Measurements from ENCODE around the gene OXCT1. TPM values are rescaled to one million over a fixed set of nuclear protein-coding genes. Genes with fewer than 3 reads are reported as not detected.
"Not testable (repeated sequence)": the region's sequence is repeated elsewhere in the genome, so short reads cannot be mapped to it uniquely, and the experiment has no call there.

The OXCT1 gene
- total RNA-seq, 2 experiments from 2014 or later: 125 to 131 TPM

- ChIA-PET POLR2A (no interaction called here), CTCF (no interaction called here)
These were observed 122.9 kb downstream of the OXCT1 start for GRCh38 chr5:41747301-41747700.

GRCh38 chr5:41742608-41743007, 127.6 kb downstream of the OXCT1 start:
- CTCF ChIA-PET, POLR2A ChIA-PET: not testable (repeated sequence)

- POLR2A ChIA-PET: no interaction called here
- CTCF ChIA-PET: no interaction called here
These were observed 131.4 kb downstream of the OXCT1 start for GRCh38 chr5:41738710-41739354.

GRCh38 chr5:41736641-41737040, 133.6 kb downstream of the OXCT1 start:
- ChIA-PET POLR2A (no interaction called here), CTCF (no interaction called here)

- POLR2A ChIA-PET: no interaction called here
- CTCF ChIA-PET: no interaction called here
These were observed 135.0 kb downstream of the OXCT1 start for GRCh38 chr5:41735213-41735612.

GRCh38 chr5:41729381-41729780, 140.8 kb downstream of the OXCT1 start:
- CTCF ChIA-PET, POLR2A ChIA-PET: not testable (repeated sequence)

GRCh38 chr5:41728281-41728680, 141.9 kb downstream of the OXCT1 start:
- ChIA-PET CTCF (no interaction called here), POLR2A (no interaction called here)

GRCh38 chr5:41722359-41722950, 147.8 kb downstream of the OXCT1 start:
- CTCF ChIA-PET: no interaction called here
- POLR2A ChIA-PET: no interaction called here

- ChIA-PET CTCF (no interaction called here), POLR2A (no interaction called here)
These were observed 148.7 kb downstream of the OXCT1 start for GRCh38 chr5:41721516-41721915.

GRCh38 chr5:41716382-41716781, 153.8 kb downstream of the OXCT1 start:
- ChIA-PET CTCF (no interaction called here), POLR2A (no interaction called here)

GRCh38 chr5:41714446-41714845, 155.8 kb downstream of the OXCT1 start:
- POLR2A ChIA-PET, CTCF ChIA-PET: not testable (repeated sequence)

GRCh38 chr5:41708604-41708940, 161.7 kb downstream of the OXCT1 start:
- ChIA-PET CTCF (no interaction called here), POLR2A (no interaction called here)

- ChIA-PET POLR2A (no interaction called here), CTCF (no interaction called here)
These were observed 162.2 kb downstream of the OXCT1 start for GRCh38 chr5:41707853-41708603.

- ChIA-PET CTCF (no interaction called here), POLR2A (no interaction called here)
These were observed 174.2 kb downstream of the OXCT1 start for GRCh38 chr5:41695920-41696582.

- POLR2A ChIA-PET: no interaction called here
- CTCF ChIA-PET: no interaction called here
These were observed 183.5 kb downstream of the OXCT1 start for GRCh38 chr5:41686767-41687166.

GRCh38 chr5:41686191-41686590, 184.0 kb downstream of the OXCT1 start:
- CTCF ChIA-PET: no interaction called here
- POLR2A ChIA-PET: no interaction called here

GRCh38 chr5:41683181-41683580, 187.0 kb downstream of the OXCT1 start:
- ChIA-PET POLR2A (no interaction called here), CTCF (no interaction called here)

- ChIA-PET POLR2A (no interaction called here), CTCF (no interaction called here)
These were observed 187.6 kb downstream of the OXCT1 start for GRCh38 chr5:41682641-41683040.

- ChIA-PET CTCF (no interaction called here), POLR2A (no interaction called here)
These were observed 188.4 kb downstream of the OXCT1 start for GRCh38 chr5:41681840-41682239.
